GM21825 (cell line): ENCODE results near the gene TP53I11.

Experiments
- ATAC-seq: cut with Tn5 transposase; IDR thresholded peaks from one replicate; pipeline ENCODE4 v1.9.1; 2021; ENCODE audit warnings: mild to moderate bottlenecking, moderate library complexity; ENCODE audit not compliant: unreplicated experiment

The TP53I11 gene

GRCh38 chr11:44950625-44951476 is at the start of gene TP53I11:
Gene TP53I11, minus strand, starts transcription at chr11:44950883. Its CDS starts 12,548 bp downstream, at chr11:44938335.
- no peak for ATAC-seq

- ATAC-seq = no peak
These were observed 48.4 kb upstream of the TP53I11 start for GRCh38 chr11:44999068-44999467.

- no peak for ATAC-seq
These were observed 47.4 kb upstream of the TP53I11 start for GRCh38 chr11:44998051-44998450.

- ATAC-seq = no peak
These were observed 46.9 kb upstream of the TP53I11 start for GRCh38 chr11:44997566-44997965.

GRCh38 chr11:44994753-44995152 is 44.1 kb upstream of the TP53I11 start:
- ATAC-seq = no peak

- ATAC-seq = no peak
These were observed 43.5 kb upstream of the TP53I11 start for GRCh38 chr11:44993971-44994704.

- ATAC-seq = no peak
These were observed 42.1 kb upstream of the TP53I11 start for GRCh38 chr11:44992774-44993173.

- ATAC-seq = no peak
These were observed 41.5 kb upstream of the TP53I11 start for GRCh38 chr11:44992181-44992582.

- ATAC-seq = no peak
These were observed 40.0 kb upstream of the TP53I11 start for GRCh38 chr11:44990665-44991064.

GRCh38 chr11:44989831-44990566 is 39.3 kb upstream of the TP53I11 start:
- no peak for ATAC-seq

GRCh38 chr11:44988981-44989635 is 38.4 kb upstream of the TP53I11 start:
- no peak for ATAC-seq

- ATAC-seq = no peak
These were observed 37.4 kb upstream of the TP53I11 start for GRCh38 chr11:44988111-44988510.

GRCh38 chr11:44987506-44987905 is 36.8 kb upstream of the TP53I11 start:
- ATAC-seq = no peak

GRCh38 chr11:44986315-44986714 is 35.6 kb upstream of the TP53I11 start:
- no peak for ATAC-seq

- no peak for ATAC-seq
These were observed 35.0 kb upstream of the TP53I11 start for GRCh38 chr11:44985721-44986120.

GRCh38 chr11:44983786-44984185 is 33.1 kb upstream of the TP53I11 start:
- no peak for ATAC-seq

GRCh38 chr11:44982496-44983062 is 31.9 kb upstream of the TP53I11 start:
- ATAC-seq = no peak

GRCh38 chr11:44980533-44981427 is 30.1 kb upstream of the TP53I11 start:
- no peak for ATAC-seq

- ATAC-seq = no peak
These were observed 29.1 kb upstream of the TP53I11 start for GRCh38 chr11:44979543-44980399.
